Uterus (tissue), 2 donors: ENCODE data around the gene RNF17.

Source experiments
- POLR2A ChIP-seq, 2 donors: fragments of 450-650 bp; IDR thresholded peaks; one replicate each; pipeline ENCODE4 v1.6.1; 2016; ENCODE audit warnings: antibody characterized with exemption in 2 of 2, mild to moderate bottlenecking in 1 of 2, moderate library complexity in 1 of 2
- TF ChIP-seq, protein P1 (sequence below), 4 experiments: fragments of 200-600 bp in 2 of 4; fragments of 450-650 bp in 2 of 4; sonication (generic) in 2 of 4; IDR thresholded peaks; one replicate each; pipeline ENCODE4 v1.5.1; 2016 to 2019; ENCODE audit warnings: antibody characterized with exemption in 4 of 4, mild to moderate bottlenecking in 2 of 4, moderate library complexity in 1 of 4

DNA sequence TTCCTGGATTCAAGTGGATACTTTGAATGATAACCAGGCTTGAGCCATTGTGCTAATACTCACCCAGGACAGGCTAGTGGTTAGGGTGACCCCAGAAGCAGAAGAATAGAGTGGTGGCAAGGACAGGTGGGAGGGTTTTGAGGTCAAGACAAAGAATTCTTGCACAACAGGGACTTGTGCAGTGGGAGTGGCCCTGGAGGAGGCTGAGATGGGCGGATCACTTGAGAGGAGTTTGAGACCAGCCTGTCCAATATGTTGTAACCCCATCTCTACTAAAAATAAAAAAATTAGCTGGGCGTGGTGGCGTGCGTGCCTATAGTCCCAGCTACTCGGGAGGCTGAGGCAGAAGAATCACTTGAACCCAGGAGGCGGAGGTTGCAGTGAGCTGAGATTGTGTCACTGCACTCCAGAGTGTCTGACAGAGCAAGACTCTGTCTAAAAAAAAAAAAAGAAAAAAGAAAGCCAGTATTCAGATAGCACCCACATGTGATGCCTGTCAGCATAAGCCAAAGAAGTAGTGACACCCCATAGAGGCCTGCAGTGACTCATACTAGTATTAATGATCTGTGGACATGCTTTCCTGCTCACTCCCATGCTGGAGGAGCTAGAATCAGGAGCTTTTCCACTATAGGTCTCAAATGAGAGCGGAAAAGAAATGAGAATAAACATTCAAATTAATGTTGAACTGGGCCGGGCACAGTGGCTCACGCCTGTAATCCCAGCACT lies 78.7 kb downstream of the RNF17 start:
- TF ChIP-seq POLR2A (IDR thresholded peaks at IDR 0.05), result no peak
- TF ChIP-seq, protein P1, sequence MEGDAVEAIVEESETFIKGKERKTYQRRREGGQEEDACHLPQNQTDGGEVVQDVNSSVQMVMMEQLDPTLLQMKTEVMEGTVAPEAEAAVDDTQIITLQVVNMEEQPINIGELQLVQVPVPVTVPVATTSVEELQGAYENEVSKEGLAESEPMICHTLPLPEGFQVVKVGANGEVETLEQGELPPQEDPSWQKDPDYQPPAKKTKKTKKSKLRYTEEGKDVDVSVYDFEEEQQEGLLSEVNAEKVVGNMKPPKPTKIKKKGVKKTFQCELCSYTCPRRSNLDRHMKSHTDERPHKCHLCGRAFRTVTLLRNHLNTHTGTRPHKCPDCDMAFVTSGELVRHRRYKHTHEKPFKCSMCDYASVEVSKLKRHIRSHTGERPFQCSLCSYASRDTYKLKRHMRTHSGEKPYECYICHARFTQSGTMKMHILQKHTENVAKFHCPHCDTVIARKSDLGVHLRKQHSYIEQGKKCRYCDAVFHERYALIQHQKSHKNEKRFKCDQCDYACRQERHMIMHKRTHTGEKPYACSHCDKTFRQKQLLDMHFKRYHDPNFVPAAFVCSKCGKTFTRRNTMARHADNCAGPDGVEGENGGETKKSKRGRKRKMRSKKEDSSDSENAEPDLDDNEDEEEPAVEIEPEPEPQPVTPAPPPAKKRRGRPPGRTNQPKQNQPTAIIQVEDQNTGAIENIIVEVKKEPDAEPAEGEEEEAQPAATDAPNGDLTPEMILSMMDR (IDR thresholded peaks at IDR 0.05), result no peak
